AG09319 (cell line): ENCODE data around the gene IL17RD.

Experiments
- DNase-seq: peaks from one replicate; pipeline ENCODE4 v3.0.0-alpha.2; 2010; ENCODE audit warnings: low read depth; ENCODE audit errors: extremely low read depth
- CTCF ChIP-seq: IDR thresholded peaks from 2 replicates; pipeline ENCODE4 v1.5.1; 2011; ENCODE audit warnings: low read depth, mild to moderate bottlenecking, inconsistent platforms, low read length, moderate library complexity

IL17RD gene

GRCh38 chr3:57105585-57105984 is 59.6 kb downstream of the IL17RD start:
- TF ChIP-seq CTCF = no peak
- no peak for DNase-seq

GRCh38 chr3:57100046-57100695 is 65.0 kb downstream of the IL17RD start:
- peak; percentile 88 for TF ChIP-seq CTCF
- DNase-seq = peak; percentile 54

GRCh38 chr3:57098418-57099310 is 66.5 kb downstream of the IL17RD start:
- no peak for DNase-seq
- TF ChIP-seq CTCF = no peak

- TF ChIP-seq CTCF = no peak
- DNase-seq = no peak
Observed at GRCh38 chr3:57097536-57097935, 67.6 kb downstream of the IL17RD start.

GRCh38 chr3:57095363-57095762 is 69.8 kb downstream of the IL17RD start:
- no peak for TF ChIP-seq CTCF
- no peak for DNase-seq

- DNase-seq = no peak
- TF ChIP-seq CTCF = no peak
Observed at GRCh38 chr3:57094575-57094974, 70.6 kb downstream of the IL17RD start.

- no peak for TF ChIP-seq CTCF
- DNase-seq = no peak
Observed at GRCh38 chr3:57093971-57094535, 71.1 kb downstream of the IL17RD start.
